ENCODE data around the gene NHERF1.

The NHERF1 gene

GRCh38 chr17:74738051-74738996 lies 10.1 kb upstream of the NHERF1 start:
- Histone ChIP-seq H3K36me3 (ENCODE audit: control insufficient read depth in 2 of 2, insufficient read depth in 1 of 2, low read length in 2 of 2) (no peaks in the 10 kb centered on the region), H3K4me3 (ENCODE audit: low read depth, low read length) (no peak overlapping the region), H3K27ac (ENCODE audit: extremely low read depth, low read depth, low read length) (no peak overlapping the region), H3K4me1 (ENCODE audit: control insufficient read depth, insufficient read depth, low read length) (peaks cover 2% of the 10 kb centered on the region; the same call in 1 of the 2 replicates), H3K9me3 (ENCODE audit: control insufficient read depth, insufficient read depth, low read depth, low read length) (no peaks in the 10 kb centered on the region)
- ChIA-PET CTCF (interaction anchor here (0.6 to 3.7 kb wide), 13 partner anchors 8 to 171 kb away, joined by 3 to 64 read pairs (median 5); partner anchors contain the start of genes CD300H and NAT9), POLR2A (interaction anchor here (0.9 kb wide), 1 partner anchor 124 kb away, joined by 3 read pairs; no protein-coding TSS in a partner anchor)
- TF ChIP-seq ZNF423 (tag by site-specific recombination; IDR thresholded peaks at IDR 0.05) (no peak), ZNF10 (tag by site-specific recombination; IDR thresholded peaks at IDR 0.05) (no peak), ZFP41 (tag by site-specific recombination; IDR thresholded peaks at IDR 0.05; ENCODE audit: borderline replicate concordance) (no peak), ZNF335 (tag by site-specific recombination; conservative IDR thresholded peaks at IDR 0.05) (no peak), EGR2 (tag by site-specific recombination; IDR thresholded peaks at IDR 0.05; ENCODE audit: low read depth) (peak; percentile 23; the same call in 1 of the 2 replicates), ZNF184 (tag by site-specific recombination; IDR thresholded peaks at IDR 0.05) (no peak), KLF10 (tag by site-specific recombination; IDR thresholded peaks at IDR 0.05) (no peak), ZNF148 (tag by site-specific recombination; IDR thresholded peaks at IDR 0.05; ENCODE audit: borderline replicate concordance) (no peak), SALL2 (tag by site-specific recombination; IDR thresholded peaks at IDR 0.05; ENCODE audit: borderline replicate concordance) (no peak), ZNF785 (tag by site-specific recombination; IDR thresholded peaks at IDR 0.05) (no peak), ZNF174 (tag by site-specific recombination; IDR thresholded peaks at IDR 0.05) (no peak), ZNF274 (IDR thresholded peaks at IDR 0.05; ENCODE audit: low read length) (no peak), ZNF274 (tag by site-specific recombination; IDR thresholded peaks at IDR 0.05; ENCODE audit: borderline replicate concordance) (no peak), KLF1 (tag by site-specific recombination; IDR thresholded peaks at IDR 0.05) (0 out of 2 replicates have a peak, but pooled peaks have one; percentile 31), AEBP2 (tag by site-specific recombination; IDR thresholded peaks at IDR 0.05; ENCODE audit: borderline replicate concordance) (no peak), ZNF214 (tag by site-specific recombination; IDR thresholded peaks at IDR 0.05; ENCODE audit: borderline replicate concordance) (no peak), ZNF2 (tag by site-specific recombination; IDR thresholded peaks at IDR 0.05) (no peak), ZNF132 (tag by site-specific recombination; IDR thresholded peaks at IDR 0.05; ENCODE audit: borderline replicate concordance) (no peak), ZBTB11 (tag by site-specific recombination; conservative IDR thresholded peaks at IDR 0.05; ENCODE audit: low read depth) (no peak), ZNF548 (tag by site-specific recombination; IDR thresholded peaks at IDR 0.05) (no peak), ZNF596 (tag by site-specific recombination; IDR thresholded peaks at IDR 0.05) (no peak), ZBTB20 (tag by site-specific recombination; IDR thresholded peaks at IDR 0.05) (no peak), ZNF202 (tag by site-specific recombination; IDR thresholded peaks at IDR 0.05; ENCODE audit: borderline replicate concordance) (no peak), ZSCAN5A (tag by site-specific recombination; IDR thresholded peaks at IDR 0.05) (no peak), ZSCAN18 (tag by site-specific recombination; IDR thresholded peaks at IDR 0.05) (no peak)
